Measurements from ENCODE around the gene RAB11FIP5. TPM values are rescaled to one million over a fixed set of nuclear protein-coding genes. Genes with fewer than 3 reads are reported as not detected.

Gene RAB11FIP5
- total RNA-seq, 1 donor from 2014 or later = 21.8 TPM

GRCh38 chr2:73109431-73110167 lies 3.1 kb downstream of the RAB11FIP5 start:
- intact Hi-C loops (cut with micrococcal nuclease) = no loop called here
- Histone ChIP-seq H3K36me3 (no peaks in the 10 kb centered on the region), H3K9me3 (replicated peaks) (no peaks in the 10 kb centered on the region), H3K4me1 (peaks cover 74% of the 10 kb centered on the region), H3K27ac (replicated peaks) (peak overlapping the region; percentile 83), H3K4me3 (no peak overlapping the region), H3K27me3 (ENCODE audit: low read depth) (no peaks in the 10 kb centered on the region)
- no peak for TF ChIP-seq CTCF (IDR thresholded peaks at IDR 0.05; ENCODE audit: borderline replicate concordance)
- DNase-seq = no peak

GRCh38 chr2:73107211-73107926 lies 5.4 kb downstream of the RAB11FIP5 start:
- TF ChIP-seq CTCF (IDR thresholded peaks at IDR 0.05; ENCODE audit: borderline replicate concordance) = no peak
- Histone ChIP-seq H3K27ac (replicated peaks) (peak overlapping the region; percentile 54), H3K4me1 (peaks cover 77% of the 10 kb centered on the region), H3K36me3 (no peaks in the 10 kb centered on the region), H3K27me3 (ENCODE audit: low read depth) (no peaks in the 10 kb centered on the region), H3K4me3 (no peak overlapping the region), H3K9me3 (replicated peaks) (no peaks in the 10 kb centered on the region)
- peak; percentile 27 for DNase-seq
- intact Hi-C loops (cut with micrococcal nuclease) = no loop called here

GRCh38 chr2:73106791-73107190 lies 6.0 kb downstream of the RAB11FIP5 start:
- no peak for DNase-seq
- Histone ChIP-seq H3K4me3 (no peak overlapping the region), H3K36me3 (no peaks in the 10 kb centered on the region), H3K9me3 (replicated peaks) (no peaks in the 10 kb centered on the region), H3K27ac (replicated peaks) (peak overlapping the region; percentile 54), H3K4me1 (peaks cover 76% of the 10 kb centered on the region), H3K27me3 (ENCODE audit: low read depth) (no peaks in the 10 kb centered on the region)
- intact Hi-C loops (cut with micrococcal nuclease) = no loop called here
- no peak for TF ChIP-seq CTCF (IDR thresholded peaks at IDR 0.05; ENCODE audit: borderline replicate concordance)

GRCh38 chr2:73105511-73105971 lies 7.2 kb downstream of the RAB11FIP5 start:
- H3K27me3 ChIP-seq (ENCODE audit: low read depth) = no peaks in the 10 kb centered on the region
- H3K27ac ChIP-seq (replicated peaks) = no peak overlapping the region
- intact Hi-C loops (cut with micrococcal nuclease) = no loop called here
- TF ChIP-seq CTCF (IDR thresholded peaks at IDR 0.05; ENCODE audit: borderline replicate concordance) = no peak
- H3K36me3 ChIP-seq = no peaks in the 10 kb centered on the region
- DNase-seq = no peak
- H3K4me1 ChIP-seq = peaks cover 63% of the 10 kb centered on the region
- H3K4me3 ChIP-seq = no peak overlapping the region
- H3K9me3 ChIP-seq (replicated peaks) = no peaks in the 10 kb centered on the region

- Histone ChIP-seq H3K27me3 (ENCODE audit: low read depth) (no peaks in the 10 kb centered on the region), H3K27ac (replicated peaks) (no peak overlapping the region), H3K4me3 (no peak overlapping the region), H3K4me1 (peaks cover 57% of the 10 kb centered on the region), H3K36me3 (no peaks in the 10 kb centered on the region), H3K9me3 (replicated peaks) (no peaks in the 10 kb centered on the region)
- DNase-seq = no peak
- no peak for TF ChIP-seq CTCF (IDR thresholded peaks at IDR 0.05; ENCODE audit: borderline replicate concordance)
- intact Hi-C loops (cut with micrococcal nuclease) = no loop called here
Measured at GRCh38 chr2:73104933-73105332, 7.8 kb downstream of the RAB11FIP5 start.
